WTC11 (cell line): ENCODE results near the gene PDIA2.

Experiments used
- CREM ChIP-seq: sonication (generic); formaldehyde crosslinking; IDR thresholded peaks from 2 replicates; pipeline ENCODE4 v1.8.1; 2022; ENCODE audit warnings: mild to moderate bottlenecking, missing genetic modification reagents, moderate library complexity
- CTCF ChIP-seq: fragments of 200-600 bp; IDR thresholded peaks from 2 replicates; pipeline ENCODE4 v1.8.0; 2022; ENCODE audit warnings: antibody characterized with exemption
- IRF2 ChIP-seq: sonication (generic); formaldehyde crosslinking; IDR thresholded peaks from 2 replicates; pipeline ENCODE4 v1.8.0; 2022; ENCODE audit warnings: low read depth, missing genetic modification reagents, borderline replicate concordance

GRCh38 chr16:303760-304505 is 21.0 kb downstream of the PDIA2 start:
- TF ChIP-seq CTCF: no peak
- no peak for TF ChIP-seq IRF2 (CRISPR knock-in tag)
- no peak for TF ChIP-seq CREM (CRISPR knock-in tag)
